Ecto neural progenitor cell (in vitro differentiated cells): ENCODE data around the gene SLC6A3.

Experiments used
- DNase-seq: peaks from one replicate; pipeline ENCODE4 v3.0.0-alpha.2; 2018; ENCODE audit warnings: low spot score

Gene SLC6A3

DNA sequence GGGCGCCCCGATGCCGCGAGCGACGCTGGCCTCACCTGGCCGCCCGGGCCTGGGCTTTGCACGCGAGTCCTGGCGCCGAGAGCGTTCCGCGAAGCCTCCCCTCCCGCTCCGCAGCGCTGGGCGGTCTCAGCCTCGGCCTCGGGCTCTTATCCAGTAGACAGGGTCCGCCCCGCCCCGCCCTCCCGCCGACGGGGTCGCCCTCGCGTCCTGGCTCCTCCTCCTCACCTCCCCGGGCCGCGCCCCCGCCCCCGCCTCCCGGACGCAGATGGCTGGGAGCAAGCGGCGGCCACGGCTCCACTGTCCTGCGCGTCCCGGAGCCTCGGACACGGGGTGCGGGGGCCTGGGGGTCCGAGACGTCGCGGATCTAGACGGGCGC lies at the start of gene SLC6A3:
TSS of gene SLC6A3 (minus strand) at position 128 of the 376 bp plus-strand sequence. CDS start 2,243 bp downstream, outside the sequence.
- peak; percentile 92 for DNase-seq

DNA sequence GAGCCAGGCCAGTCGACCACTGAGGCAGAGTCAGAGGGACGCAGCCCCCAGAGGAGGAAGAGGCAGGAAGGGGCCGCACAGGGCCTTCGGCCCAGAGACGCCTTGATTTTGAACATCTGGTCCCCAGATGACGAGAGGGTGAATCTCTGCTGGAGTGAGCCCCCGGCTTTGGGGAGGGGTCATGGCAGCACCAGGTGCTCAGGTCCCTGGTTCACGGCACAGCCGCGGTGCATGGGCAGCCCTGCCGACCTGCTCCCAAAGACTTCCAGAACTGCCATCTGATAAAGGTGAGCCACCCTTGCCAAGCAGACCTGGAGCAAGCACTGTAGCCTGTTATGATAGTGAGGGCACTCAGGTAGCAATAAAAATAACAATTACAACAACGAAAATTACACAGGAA lies 48.7 kb upstream of the SLC6A3 start:
- no peak for DNase-seq

DNA sequence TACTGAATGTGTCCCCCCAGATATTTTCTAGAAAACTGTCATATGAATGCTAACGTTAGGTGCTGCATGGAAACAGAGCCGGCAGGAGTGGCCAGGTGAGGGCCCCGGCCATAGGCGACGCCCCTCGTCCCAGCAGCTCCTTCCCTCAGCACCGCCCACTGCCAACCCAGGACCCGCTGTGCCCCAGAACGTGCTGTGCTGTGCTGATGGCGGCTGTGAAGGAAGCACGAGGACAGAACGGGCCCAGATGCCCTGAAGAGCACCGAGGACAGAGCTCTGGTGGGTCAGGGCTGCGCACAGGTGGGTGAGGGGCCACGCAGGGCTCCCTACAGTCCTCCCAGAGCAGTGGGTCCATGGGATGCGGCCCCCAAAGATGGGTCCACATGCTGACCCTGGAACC lies 48.2 kb upstream of the SLC6A3 start:
- DNase-seq, result no peak

DNA sequence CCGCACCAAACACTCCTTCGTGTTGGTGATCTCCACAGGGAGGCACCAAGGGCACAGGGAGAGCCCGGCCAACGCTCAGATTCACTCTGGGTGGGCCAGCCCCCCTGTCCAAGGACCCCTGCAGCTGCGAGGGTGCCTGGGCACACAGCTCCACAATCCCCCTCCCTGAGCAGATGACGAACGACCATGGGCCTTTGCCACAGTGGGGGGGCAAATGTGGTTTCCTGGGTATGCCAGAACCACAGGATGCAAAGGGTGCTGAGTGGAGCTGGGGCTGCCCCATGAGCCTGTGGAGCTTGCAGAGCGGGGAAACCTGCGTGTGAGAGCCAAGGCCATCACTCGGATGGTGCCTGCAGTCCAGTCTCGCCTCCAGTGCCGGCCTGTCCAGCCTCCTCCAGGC lies 47.5 kb upstream of the SLC6A3 start:
- no peak for DNase-seq

- no peak for DNase-seq
Measured at GRCh38 chr5:1490376-1490775, 45.1 kb upstream of the SLC6A3 start.

DNA sequence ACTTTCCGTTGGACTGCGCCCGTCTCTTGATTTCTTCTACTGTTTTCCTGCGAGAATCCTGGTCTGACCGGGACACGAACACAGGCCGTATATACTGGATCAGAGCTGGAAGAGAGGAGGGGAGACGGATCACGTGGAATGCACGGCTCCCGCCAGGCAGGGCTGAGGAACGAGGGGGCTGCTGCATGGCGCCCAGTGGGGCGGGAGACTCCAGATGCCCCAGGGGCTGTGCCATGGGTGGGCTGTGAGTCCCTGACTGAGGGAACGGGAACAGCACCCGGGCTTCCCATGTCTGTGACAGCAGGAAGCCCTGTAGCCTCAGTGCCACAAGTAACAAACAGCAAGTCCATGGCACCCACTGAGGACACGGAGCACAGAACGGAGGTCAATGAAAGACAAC lies 44.5 kb upstream of the SLC6A3 start:
- no peak for DNase-seq

- no peak for DNase-seq
Measured at GRCh38 chr5:1488882-1489680, 43.8 kb upstream of the SLC6A3 start.

- no peak for DNase-seq
Measured at GRCh38 chr5:1487079-1487764, 42.0 kb upstream of the SLC6A3 start.

- DNase-seq, result no peak
Measured at GRCh38 chr5:1486271-1486670, 41.0 kb upstream of the SLC6A3 start.

DNA sequence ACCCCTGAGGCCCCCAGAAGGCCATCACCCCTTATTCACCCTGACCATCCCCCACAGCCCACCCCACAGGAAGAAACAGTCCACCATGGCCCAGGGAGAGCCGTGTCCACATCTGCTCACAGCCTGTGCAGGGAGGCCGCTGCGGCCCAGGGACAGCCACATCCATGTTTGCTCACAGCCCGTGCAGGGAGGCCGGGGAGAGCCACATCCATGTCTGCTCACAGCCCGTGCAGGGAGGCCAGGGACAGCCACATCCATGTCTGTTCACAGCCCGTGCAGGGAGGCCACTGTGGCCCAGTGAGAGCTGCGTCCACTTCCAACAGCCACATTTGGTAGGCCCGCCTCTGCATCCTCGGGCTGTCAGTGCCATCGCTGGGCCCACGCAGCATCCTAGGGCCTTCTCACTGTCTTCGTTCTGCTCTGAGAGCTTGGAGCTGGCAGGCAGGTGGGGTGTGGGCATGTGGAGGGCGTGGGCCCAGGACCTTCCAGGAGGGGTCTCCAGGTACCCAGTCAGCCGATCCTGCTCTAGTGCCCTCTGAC lies 40.4 kb upstream of the SLC6A3 start:
- no peak for DNase-seq

DNA sequence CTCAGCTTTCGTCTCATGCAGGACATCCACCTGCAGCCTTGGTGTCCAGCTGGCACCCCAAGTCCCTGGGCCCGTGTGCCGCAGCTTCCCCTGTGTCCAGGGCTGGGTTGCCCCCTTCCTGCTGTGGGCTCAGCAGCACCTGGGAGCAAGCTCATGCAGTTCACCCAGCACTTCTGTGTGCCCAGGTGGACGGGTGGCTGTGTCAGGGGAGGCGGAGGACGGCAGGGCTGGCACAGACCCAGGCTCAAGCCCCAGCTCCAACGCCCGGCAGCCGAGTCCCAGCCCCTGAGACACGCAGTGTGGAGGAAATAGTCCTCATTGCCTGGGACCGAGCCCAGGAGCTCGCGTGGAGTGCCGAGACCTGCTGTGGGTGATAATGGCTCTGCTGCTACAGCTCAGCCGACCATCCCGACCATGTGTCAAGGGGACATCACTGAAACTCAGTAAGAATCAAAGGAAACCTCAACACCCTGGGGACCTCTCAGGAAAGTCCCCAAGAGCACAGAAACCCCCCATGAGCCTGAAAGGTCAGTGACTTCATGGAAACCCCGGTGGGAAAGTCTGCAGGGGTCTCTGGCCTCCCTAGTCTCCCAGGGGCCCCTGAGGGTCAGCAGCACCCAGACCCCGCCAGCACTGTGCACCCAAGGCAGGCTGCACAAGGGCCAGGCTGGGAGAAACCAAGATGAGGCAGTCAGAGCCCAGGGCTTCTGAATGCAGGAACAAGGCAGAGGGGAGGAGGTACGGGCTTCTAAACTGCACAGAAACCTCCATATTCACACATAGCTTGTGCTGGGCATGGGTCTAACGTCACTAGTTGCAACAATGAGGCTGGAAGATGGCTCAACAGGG lies 39.7 kb upstream of the SLC6A3 start:
- no peak for DNase-seq

GRCh38 chr5:1483856-1484729 lies 38.9 kb upstream of the SLC6A3 start:
- no peak for DNase-seq

GRCh38 chr5:1483064-1483463 lies 37.8 kb upstream of the SLC6A3 start:
- no peak for DNase-seq

- DNase-seq, result no peak
Measured at GRCh38 chr5:1481959-1482331, 36.7 kb upstream of the SLC6A3 start.

DNA sequence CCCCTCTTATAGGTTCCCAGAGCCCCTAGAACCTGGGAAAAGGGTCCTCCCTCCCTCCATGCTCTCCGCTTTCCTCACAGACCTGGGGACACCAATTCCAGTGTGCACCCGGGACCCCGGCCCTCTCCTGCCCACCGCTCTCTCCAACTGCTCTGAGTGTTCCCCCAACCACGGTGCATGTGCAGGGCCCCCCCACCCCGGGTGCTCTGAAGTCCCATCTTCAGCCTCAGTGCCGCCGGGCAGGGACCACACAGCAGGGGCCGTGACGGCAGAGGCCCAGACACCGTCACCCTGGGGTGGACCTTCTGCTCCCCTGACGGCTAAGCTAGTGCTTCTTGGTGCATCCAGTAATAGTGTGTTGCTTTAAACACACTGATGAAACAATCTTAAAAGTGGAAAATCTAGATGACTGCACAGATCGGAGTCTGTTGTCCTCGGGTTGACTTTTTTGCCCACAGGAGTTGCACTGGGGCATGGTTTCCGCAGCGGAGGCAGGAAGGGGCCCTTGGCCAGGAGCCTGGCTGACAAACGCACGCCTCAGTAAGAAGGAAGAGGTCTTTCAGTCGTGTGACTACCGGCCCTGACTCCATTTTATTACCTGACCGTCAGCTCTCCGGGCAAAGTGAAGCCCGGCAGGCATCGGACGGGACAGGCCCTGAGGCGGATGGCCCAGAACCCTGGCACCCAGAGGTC lies 36.2 kb upstream of the SLC6A3 start:
- no peak for DNase-seq

- no peak for DNase-seq
Measured at GRCh38 chr5:1480806-1481205, 35.6 kb upstream of the SLC6A3 start.

DNA sequence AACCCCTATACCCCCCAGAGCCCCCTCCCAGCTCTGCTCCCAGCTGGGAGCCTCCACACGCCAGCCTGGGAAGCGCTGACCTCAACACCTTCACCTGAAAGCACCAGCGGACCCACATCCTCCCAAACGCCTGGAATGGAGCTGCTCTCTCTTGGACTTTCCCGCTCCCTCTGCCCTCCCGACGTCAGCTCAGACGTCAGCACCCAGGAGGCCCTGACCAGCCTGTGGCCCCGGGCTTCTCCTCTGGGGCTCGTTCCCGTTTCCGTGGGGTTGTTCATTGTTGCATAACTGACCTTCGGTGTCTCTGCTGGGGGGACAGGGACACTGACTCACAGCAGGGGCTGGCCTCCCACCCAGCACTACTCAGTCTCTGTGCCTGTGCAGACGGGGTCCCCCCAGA lies 35.0 kb upstream of the SLC6A3 start:
- DNase-seq, result no peak

DNA sequence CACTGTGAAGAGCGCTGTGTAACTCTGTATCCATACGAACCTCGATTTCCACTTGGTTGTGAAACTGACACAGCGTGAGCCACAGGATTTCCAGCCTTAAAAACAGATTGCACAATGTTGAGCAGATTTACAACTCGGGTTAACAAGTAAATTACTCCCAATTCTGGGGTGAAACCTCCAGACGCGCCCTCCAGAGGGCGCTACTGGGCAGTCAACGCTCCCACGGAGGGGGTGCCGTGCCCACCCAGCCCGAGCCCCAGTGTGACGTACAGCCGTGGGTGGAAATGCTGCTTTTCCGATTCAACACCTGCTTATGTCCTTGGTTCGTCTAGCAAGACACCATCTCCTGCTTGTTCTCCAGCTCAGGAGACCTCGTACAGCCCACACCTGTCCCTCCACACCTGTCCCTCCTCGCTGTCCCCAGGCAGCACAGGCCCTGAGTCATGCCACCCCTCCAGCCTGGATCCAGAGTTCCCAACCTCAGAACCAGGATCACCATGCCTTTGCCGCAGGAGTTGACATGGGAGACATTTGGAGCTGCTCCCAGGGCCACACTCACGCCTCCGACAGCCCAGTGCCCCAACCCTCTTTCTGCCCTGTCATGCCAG lies 34.4 kb upstream of the SLC6A3 start:
- peak; percentile 73 for DNase-seq

- no peak for DNase-seq
Measured at GRCh38 chr5:1479066-1479465, 33.8 kb upstream of the SLC6A3 start.

- DNase-seq, result no peak
Measured at GRCh38 chr5:1478271-1479035, 33.2 kb upstream of the SLC6A3 start.
